Fibroblast of skin of back (primary cell): ENCODE data around the gene IQCB1.
"Not testable (repeated sequence)": the region's sequence is repeated elsewhere in the genome, so short reads cannot be mapped to it uniquely, and the experiment has no call there.

Experiments used
- DNase-seq: peaks from one replicate; pipeline ENCODE4 v3.0.0-alpha.2; 2013

The IQCB1 gene

GRCh38 chr3:121803771-121804320, 31.0 kb downstream of the IQCB1 start:
- DNase-seq = no peak

GRCh38 chr3:121800906-121801305, 34.0 kb downstream of the IQCB1 start:
- no peak for DNase-seq

GRCh38 chr3:121796970-121797369, 37.9 kb downstream of the IQCB1 start:
- no peak for DNase-seq

GRCh38 chr3:121794264-121794983, 40.4 kb downstream of the IQCB1 start:
- no peak for DNase-seq

GRCh38 chr3:121793078-121793477, 41.8 kb downstream of the IQCB1 start:
- no peak for DNase-seq

- no peak for DNase-seq
Observed at GRCh38 chr3:121786485-121786884, 48.4 kb downstream of the IQCB1 start.

GRCh38 chr3:121782784-121783183, 52.1 kb downstream of the IQCB1 start:
- not testable (repeated sequence) for DNase-seq

- DNase-seq = no peak
Observed at GRCh38 chr3:121781611-121782010, 53.2 kb downstream of the IQCB1 start.

- DNase-seq = not testable (repeated sequence)
Observed at GRCh38 chr3:121775095-121775494, 59.8 kb downstream of the IQCB1 start.

GRCh38 chr3:121769246-121769645, 65.6 kb downstream of the IQCB1 start:
- DNase-seq = no peak

- DNase-seq = no peak
Observed at GRCh38 chr3:121768452-121768851, 66.4 kb downstream of the IQCB1 start.

- no peak for DNase-seq
Observed at GRCh38 chr3:121759541-121760202, 75.2 kb downstream of the IQCB1 start.

GRCh38 chr3:121758727-121759450, 76.0 kb downstream of the IQCB1 start:
- no peak for DNase-seq

GRCh38 chr3:121757812-121758545, 76.9 kb downstream of the IQCB1 start:
- DNase-seq = no peak

GRCh38 chr3:121757087-121757811, 77.6 kb downstream of the IQCB1 start:
- no peak for DNase-seq

GRCh38 chr3:121752772-121753171, 82.1 kb downstream of the IQCB1 start:
- no peak for DNase-seq

GRCh38 chr3:121752261-121752660, 82.6 kb downstream of the IQCB1 start:
- no peak for DNase-seq

- DNase-seq = no peak
Observed at GRCh38 chr3:121750087-121750415, 84.8 kb downstream of the IQCB1 start.

- peak; percentile 100 for DNase-seq
Observed at GRCh38 chr3:121749276-121750086, 85.4 kb downstream of the IQCB1 start, which contains the start of gene GOLGB1. TSS of gene GOLGB1 (minus strand) at chr3:121749741. CDS start at chr3:121730971, 18,770 bp downstream.

- DNase-seq = peak; percentile 52
Observed at GRCh38 chr3:121748680-121749275, 86.1 kb downstream of the IQCB1 start.

GRCh38 chr3:121747976-121748375, 86.9 kb downstream of the IQCB1 start:
- no peak for DNase-seq
